Right renal pelvis (tissue), 4 donors: ENCODE results near the gene MTX2. TPM values are rescaled to one million over a fixed set of nuclear protein-coding genes. Genes with fewer than 3 reads are reported as not detected.
A peak's percentile ranks its signal among the peaks of the same experiment; 100 is the strongest.
"Not testable (repeated sequence)": the region's sequence is repeated elsewhere in the genome, so short reads cannot be mapped to it uniquely, and the experiment has no call there.

Experiments used
- DNase-seq, 4 donors: peaks; one replicate each; pipeline ENCODE4 v3.0.0-alpha.2; 2013; ENCODE audit warnings: low read depth in 4 of 4, low spot score in 3 of 4, missing footprints in 1 of 4
- polyA plus RNA-seq, 4 donors: library from polyadenylated mRNA; unstranded; fragments of 120-200 nt; gene quantifications; one replicate each; pipeline ENCODE4 v1.2.1, GENCODE V29; 2013; ENCODE audit not compliant: insufficient read length in 4 of 4

MTX2 gene
- polyA plus RNA-seq, 4 donors: 94.3 to 107 (median 98.4) TPM

DNA sequence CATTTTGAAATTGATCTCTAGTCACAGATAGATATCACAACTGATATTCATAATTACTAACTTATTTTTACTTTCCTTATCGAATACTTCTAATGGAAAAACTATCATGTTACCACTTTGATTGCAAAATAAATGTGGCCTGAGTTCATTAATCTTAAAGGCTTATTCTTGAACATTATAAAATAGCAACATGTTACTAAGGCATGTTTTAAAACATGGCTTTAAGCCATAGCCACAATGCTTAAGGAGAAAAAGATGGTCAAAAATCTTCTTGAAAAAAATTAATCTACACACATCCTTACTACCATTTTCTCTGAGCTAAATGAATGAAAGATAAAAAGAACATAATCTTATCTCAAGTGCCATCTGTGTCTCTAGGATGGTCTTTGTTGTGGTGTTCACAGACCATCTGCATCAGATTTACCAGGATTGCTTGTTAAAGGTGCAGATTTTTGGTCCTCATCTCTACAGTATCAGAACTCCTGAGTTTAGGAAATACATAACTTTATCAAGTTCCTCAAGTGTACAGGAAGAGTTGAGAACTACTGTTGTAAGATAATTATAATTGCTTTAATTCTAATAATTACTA, 15.3 kb downstream of the MTX2 start:
- no peak for DNase-seq

DNA sequence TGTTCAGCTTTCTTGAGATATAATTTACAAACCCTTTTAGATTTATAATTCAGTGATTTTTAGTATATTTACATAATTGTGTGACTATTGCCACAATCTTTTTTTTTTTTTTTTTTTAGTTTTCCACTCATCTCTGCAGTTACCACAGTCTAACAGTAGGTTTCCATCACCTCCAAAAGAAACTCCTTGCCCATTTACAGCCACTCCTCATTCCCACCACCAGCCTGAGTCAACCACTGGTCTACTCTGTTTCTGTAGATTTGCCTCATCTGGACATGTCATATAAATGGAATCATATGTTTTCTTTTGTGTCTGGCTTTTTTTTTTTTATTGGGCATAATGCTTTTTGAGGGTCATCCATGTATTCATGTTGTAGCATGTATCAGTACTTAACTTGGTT, 16.1 kb downstream of the MTX2 start:
- DNase-seq: no peak

- DNase-seq: no peak
These were observed 22.1 kb downstream of the MTX2 start for GRCh38 chr2:176291335-176291734.

DNA sequence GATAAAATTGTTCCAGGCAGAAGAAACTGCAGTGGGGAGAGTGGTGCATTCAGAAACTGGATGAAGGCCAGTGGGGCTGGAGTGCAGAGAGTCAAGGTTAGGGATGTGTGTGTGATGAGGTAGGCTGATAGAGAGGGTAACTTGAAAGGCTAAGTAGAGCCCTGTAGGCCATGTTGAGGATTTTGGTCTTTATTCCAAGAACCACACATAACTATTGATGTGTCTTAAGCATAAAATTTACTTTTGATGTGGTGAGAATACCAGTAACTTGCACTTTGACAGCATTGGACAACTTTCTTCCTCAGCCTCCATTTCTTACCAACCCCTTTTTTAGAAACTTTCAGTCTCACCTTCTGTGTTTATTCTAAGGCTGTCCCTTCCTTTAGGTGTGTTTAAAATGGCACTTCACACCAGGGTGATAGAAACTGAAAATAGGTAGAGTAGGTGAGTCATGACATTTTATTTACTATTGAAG, 22.6 kb downstream of the MTX2 start:
- no peak for DNase-seq

DNA sequence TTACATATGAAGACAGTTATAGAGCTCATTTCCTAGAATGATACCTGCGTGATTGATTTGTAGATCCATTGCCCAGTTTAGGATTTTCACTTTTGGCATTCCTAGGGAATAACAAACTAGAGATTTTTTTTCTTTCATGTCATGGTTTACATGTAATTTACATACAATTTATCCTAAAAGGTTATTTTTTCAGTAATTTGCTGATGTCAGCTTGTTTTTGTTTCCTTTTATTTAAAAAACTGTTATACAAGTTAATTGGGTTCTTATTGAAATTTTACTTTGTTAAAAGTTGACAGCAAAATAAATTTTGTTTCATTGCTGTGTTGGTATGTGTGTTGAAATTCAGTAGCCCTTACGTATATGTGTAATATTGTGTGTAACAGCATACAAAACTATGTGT, 23.4 kb downstream of the MTX2 start:
- DNase-seq: no peak

- no peak for DNase-seq
These were observed 24.1 kb downstream of the MTX2 start for GRCh38 chr2:176293334-176293733.

- DNase-seq: no peak
These were observed 27.8 kb downstream of the MTX2 start for GRCh38 chr2:176297067-176297466.

GRCh38 chr2:176297737-176298136, 28.5 kb downstream of the MTX2 start:
- DNase-seq: no peak

DNA sequence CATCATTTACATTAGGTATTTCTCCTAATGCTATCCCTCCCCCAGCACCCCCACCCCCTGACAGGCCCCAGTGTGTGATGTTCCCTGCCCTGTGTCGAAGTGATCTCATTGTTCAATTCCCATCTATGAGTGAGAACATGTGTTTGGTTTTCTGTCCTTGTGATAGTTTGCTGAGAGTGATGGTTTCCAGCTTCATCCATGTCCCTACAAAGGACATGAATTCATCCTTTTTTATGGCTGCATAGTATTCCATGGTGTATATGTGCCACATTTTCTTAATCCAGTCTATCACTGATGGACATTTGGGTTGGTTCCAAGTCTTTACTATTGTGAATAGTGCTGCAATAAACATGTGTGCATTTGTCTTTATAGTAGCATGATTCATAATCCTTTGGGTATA, 36.8 kb downstream of the MTX2 start:
- not testable (repeated sequence) for DNase-seq

DNA sequence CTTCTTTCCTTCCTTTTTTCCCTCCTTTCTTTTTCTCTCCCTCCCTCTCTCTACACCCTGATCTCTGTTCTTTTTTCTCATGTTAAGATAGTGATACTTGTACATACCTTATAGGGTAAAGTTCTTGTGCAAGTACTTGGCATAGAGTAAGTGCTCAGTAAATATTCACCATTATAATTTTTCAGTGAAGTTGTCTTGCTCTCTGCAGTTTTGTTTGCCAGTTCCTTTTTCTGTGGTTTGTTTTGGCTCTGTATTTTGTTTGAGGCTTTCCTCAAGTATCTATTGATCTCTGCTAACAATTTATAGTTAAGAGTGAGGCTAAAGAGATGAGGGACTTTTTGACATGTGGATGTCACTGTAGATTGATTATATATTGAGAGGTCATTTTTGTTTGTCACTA, 48.0 kb downstream of the MTX2 start:
- DNase-seq: no peak

- DNase-seq: no peak
These were observed 48.4 kb downstream of the MTX2 start for GRCh38 chr2:176317623-176318065.

DNA sequence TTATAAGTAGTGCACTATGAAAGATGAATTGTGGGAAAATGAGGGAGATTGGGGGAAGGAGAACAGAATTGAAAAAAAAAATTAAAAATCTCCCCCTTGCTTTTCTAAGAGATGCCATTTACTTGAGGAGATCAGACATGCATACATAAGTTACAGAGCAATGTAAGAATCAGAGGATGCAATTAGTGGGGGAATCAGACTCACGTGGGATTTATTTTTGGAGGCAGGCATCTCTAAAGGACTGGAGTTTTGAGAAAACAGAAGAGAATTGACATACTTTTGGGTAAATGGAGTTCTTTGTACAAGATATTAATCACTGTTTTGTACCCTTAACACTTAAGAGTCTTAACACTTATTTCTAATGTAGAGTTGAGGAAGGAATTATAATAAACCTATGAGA, 52.7 kb downstream of the MTX2 start:
- no peak for DNase-seq

- DNase-seq: peak in 2 of 4 donors; percentile 22 to 24
These were observed 55.6 kb downstream of the MTX2 start for GRCh38 chr2:176324862-176325261.

GRCh38 chr2:176325732-176326131, 56.5 kb downstream of the MTX2 start:
- DNase-seq: peak in 1 of 4 donors; percentile 23

- no peak for DNase-seq
These were observed 58.9 kb downstream of the MTX2 start for GRCh38 chr2:176328149-176328548.

DNA sequence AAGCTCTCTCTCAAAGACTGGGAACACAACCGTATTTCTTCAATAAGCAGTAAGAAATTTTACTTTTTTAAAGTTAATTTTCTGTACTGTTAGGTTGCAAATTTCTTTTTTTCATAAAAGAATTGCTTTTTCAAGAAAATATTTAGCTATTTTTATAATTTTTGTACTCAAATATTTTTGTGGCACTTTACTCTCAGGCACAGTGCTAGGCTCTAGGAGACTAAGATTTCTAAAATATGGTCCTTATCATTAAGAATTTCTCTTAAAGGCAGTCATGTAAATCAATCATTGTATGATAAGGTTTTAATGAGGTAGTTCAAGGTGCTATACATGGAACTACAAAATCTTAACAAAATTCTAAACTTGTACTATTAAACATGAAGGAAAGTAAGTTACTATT, 61.4 kb downstream of the MTX2 start:
- DNase-seq: no peak

DNA sequence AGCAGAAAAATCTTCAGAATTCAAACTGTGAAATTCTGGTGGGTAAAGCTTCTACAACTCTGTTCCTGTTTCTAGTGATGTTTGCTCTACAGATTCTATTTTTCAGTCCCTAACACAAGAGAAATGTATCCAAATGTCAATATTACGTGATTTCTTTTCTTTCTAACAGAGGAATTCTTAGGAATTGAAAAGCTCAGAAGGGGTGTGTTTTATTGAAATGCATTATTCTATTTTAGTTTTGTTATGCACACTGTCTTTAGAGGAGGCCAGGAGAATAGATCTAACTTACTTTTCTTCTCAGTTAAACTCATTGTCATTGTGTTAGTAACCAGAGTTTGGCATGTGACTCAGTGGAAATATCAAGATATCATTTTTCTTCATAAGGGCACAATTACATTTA, 62.4 kb downstream of the MTX2 start:
- no peak for DNase-seq

DNA sequence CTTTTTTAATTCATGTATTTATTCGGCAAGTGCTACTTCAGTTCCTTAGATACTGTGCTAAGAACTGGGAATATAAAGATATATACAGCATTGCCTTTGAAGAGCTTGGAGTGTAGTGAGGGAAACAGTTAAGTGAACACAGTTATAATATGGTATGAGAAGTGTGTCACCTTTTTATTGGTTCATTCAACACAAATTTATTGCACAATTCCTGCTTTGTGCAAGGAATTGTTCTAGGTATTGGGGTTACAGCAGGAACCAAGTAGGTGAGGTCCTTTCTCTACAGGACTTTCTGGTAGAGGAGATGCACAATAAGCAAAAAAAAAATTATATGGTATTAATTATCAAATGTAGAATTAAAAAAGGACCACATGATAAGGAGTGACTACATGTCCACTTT, 65.5 kb downstream of the MTX2 start:
- DNase-seq: no peak

GRCh38 chr2:176338395-176338794, 69.2 kb downstream of the MTX2 start:
- DNase-seq: no peak

DNA sequence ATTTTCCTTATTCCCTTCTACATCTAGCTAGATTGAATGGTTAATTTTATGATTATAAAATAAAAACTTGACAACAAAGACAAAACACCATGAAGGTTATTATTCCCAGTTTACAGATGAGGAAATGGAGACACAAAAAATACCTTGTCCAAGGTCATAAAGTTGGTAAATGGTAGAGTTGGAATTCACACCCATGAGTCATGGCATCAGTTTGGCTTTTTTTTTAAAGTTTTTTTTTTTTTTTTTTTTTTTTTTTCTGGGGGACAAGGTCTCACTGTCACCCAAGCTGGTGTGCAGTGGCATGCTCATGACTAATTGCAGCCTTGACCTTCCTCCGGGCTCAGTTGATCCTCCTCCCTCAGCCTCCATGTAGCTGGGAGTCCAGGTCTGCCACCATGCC, 70.0 kb downstream of the MTX2 start:
- DNase-seq: no peak

GRCh38 chr2:176356251-176356650, 87.0 kb downstream of the MTX2 start:
- no peak for DNase-seq

DNA sequence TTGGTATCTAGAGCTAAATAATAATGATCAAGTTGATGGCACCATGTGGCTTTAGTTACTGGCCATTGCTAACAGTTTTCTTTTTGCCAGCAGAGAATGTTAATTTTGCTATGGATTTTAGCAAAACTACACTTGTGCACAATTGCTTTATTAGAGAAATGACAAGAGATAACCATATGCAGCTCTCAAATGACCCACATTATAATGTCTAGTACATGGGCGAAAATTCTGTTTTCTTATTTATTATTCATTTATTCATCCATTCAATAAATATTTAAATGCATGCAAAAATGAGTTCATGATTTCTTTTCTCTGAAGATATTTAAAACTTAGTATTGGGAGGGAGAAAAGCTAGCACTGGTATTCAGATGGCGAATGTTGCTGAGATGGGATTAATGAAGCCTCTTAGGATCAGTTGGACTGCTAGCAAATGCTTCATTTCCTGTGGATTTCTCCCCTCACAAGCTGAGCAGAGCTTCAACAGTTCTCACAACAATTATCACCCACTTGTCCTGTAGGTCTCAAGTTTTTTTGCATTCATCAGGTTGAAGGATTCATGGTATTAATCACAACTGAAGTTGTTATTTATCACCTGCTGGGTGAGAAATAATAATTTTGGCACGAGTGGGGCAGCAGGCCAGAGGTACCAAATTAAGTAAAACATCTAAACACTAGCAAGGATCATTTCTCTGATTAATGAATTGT, 95.2 kb downstream of the MTX2 start:
- no peak for DNase-seq
